Measurements from ENCODE around the gene RTL5. TPM values are rescaled to one million over a fixed set of nuclear protein-coding genes. Genes with fewer than 3 reads are reported as not detected.
A peak's percentile ranks its signal among the peaks of the same experiment; 100 is the strongest.

The RTL5 gene
- total and polyA plus RNA-seq, 2 experiments from 2014 or later = 0.31 to 0.94 TPM

DNA sequence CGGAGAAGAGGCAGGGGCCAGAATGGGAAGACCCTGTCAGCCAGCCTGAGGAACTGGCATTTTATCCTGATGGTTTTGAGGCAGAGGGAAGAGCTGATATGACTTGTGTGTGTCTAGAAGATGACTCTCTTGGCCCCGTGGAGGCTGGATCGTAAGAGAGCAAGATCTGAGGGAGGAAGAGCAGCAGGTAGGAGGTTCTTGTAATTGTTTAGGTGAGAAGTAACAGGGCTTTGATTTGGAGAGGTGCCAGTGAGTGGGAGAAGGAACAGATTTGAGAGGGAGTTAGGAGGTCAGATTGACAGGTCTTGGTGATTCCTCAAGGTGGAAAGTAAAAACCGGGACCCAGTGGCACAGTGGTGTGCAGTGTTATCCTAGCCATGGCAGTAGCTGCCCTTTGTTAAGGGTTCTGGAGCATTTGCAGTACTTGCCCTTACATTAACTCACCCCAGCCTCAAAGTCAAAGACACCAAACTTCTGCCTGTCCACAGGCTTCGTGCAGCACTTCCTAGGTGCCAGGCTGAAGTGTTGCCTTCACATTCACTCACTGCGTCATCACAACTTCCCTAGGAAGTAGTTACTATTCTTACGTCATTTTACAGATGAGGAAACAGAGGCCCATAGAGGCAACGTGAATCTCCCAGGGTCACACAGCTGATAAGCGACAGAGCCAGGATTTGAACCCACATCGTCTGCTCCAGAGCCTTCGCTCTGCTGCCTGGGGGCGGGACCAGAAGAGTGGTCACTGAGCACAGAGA is 23.7 kb downstream of the RTL5 start:
- Histone ChIP-seq H3K4me3 (no peak overlapping the region), H3K27me3 (ENCODE audit: insufficient read depth) (no peaks in the 10 kb centered on the region), H2AFZ (no peak overlapping the region), H3K4me1 (ENCODE audit: insufficient read depth) (no peaks in the 10 kb centered on the region), H3K9me2 (ENCODE audit: insufficient read depth) (no peaks in the 10 kb centered on the region), H3F3A (replicated peaks; ENCODE audit: low read depth) (no peaks in the 10 kb centered on the region), H3K27ac (ENCODE audit: low read depth) (no peak overlapping the region), H3K36me3 (ENCODE audit: insufficient read depth) (no peaks in the 10 kb centered on the region), H3K79me2 (replicated peaks; ENCODE audit: insufficient read depth) (no peaks in the 10 kb centered on the region), H3K4me2 (no peak overlapping the region), H4K20me1 (replicated peaks; ENCODE audit: insufficient read depth) (no peaks in the 10 kb centered on the region)
- TF ChIP-seq ZNF114 (CRISPR knock-in tag; IDR thresholded peaks at IDR 0.05) (no peak), ZNF331 (CRISPR knock-in tag; IDR thresholded peaks at IDR 0.05; ENCODE audit: low read depth) (no peak)
- Mint-ChIP-seq H3K36me3 (ENCODE audit: low read depth) (no peaks in the 10 kb centered on the region), H3K27me3 (ENCODE audit: insufficient read depth, low read depth, poor library complexity) (peaks cover 6% of the 10 kb centered on the region), H3K9me3 (no peaks in the 10 kb centered on the region), H3K4me1 (peaks cover 18% of the 10 kb centered on the region), H3K4me3 (no peak overlapping the region), H3K27ac (no peak overlapping the region)
- DNase-seq (ENCODE audit: low spot score) (no peak), ATAC-seq (no peak)

GRCh38 chrX:72107320-72107719 is 24.4 kb downstream of the RTL5 start:
- Mint-ChIP-seq H3K36me3 (ENCODE audit: low read depth) (no peaks in the 10 kb centered on the region), H3K4me1 (peaks cover 18% of the 10 kb centered on the region), H3K27ac (no peak overlapping the region), H3K27me3 (ENCODE audit: insufficient read depth, low read depth, poor library complexity) (peaks cover 6% of the 10 kb centered on the region), H3K9me3 (no peaks in the 10 kb centered on the region), H3K4me3 (no peak overlapping the region)
- H3K9me2 ChIP-seq (ENCODE audit: insufficient read depth) = no peaks in the 10 kb centered on the region
- H3F3A ChIP-seq (replicated peaks; ENCODE audit: low read depth) = no peaks in the 10 kb centered on the region
- no peaks in the 10 kb centered on the region for H3K36me3 ChIP-seq (ENCODE audit: insufficient read depth)
- H3K27me3 ChIP-seq (ENCODE audit: insufficient read depth) = no peaks in the 10 kb centered on the region
- no peaks in the 10 kb centered on the region for H4K20me1 ChIP-seq (replicated peaks; ENCODE audit: insufficient read depth)
- TF ChIP-seq POLR2AphosphoS5 (IDR thresholded peaks at IDR 0.05; ENCODE audit: low read depth) = no peak
- TF ChIP-seq, protein P1, sequence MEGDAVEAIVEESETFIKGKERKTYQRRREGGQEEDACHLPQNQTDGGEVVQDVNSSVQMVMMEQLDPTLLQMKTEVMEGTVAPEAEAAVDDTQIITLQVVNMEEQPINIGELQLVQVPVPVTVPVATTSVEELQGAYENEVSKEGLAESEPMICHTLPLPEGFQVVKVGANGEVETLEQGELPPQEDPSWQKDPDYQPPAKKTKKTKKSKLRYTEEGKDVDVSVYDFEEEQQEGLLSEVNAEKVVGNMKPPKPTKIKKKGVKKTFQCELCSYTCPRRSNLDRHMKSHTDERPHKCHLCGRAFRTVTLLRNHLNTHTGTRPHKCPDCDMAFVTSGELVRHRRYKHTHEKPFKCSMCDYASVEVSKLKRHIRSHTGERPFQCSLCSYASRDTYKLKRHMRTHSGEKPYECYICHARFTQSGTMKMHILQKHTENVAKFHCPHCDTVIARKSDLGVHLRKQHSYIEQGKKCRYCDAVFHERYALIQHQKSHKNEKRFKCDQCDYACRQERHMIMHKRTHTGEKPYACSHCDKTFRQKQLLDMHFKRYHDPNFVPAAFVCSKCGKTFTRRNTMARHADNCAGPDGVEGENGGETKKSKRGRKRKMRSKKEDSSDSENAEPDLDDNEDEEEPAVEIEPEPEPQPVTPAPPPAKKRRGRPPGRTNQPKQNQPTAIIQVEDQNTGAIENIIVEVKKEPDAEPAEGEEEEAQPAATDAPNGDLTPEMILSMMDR (conservative IDR thresholded peaks at IDR 0.05; ENCODE audit: low read depth in 2 of 2) = peak in 1 of 2 experiments; percentile 11; a peak in 1 of 4 replicates
- H2AFZ ChIP-seq = no peak overlapping the region
- H3K4me3 ChIP-seq = no peak overlapping the region
- ATAC-seq (peak; percentile 60), DNase-seq (ENCODE audit: low spot score) (peak; percentile 32)
- no peak overlapping the region for H3K4me2 ChIP-seq
- H3K79me2 ChIP-seq (replicated peaks; ENCODE audit: insufficient read depth) = no peaks in the 10 kb centered on the region
- H3K4me1 ChIP-seq (ENCODE audit: insufficient read depth) = no peaks in the 10 kb centered on the region
- no peak overlapping the region for H3K27ac ChIP-seq (ENCODE audit: low read depth)

- no peaks in the 10 kb centered on the region for H3K36me3 Mint-ChIP-seq (ENCODE audit: low read depth)
- ATAC-seq (no peak), DNase-seq (ENCODE audit: low spot score) (no peak)
- Histone ChIP-seq H3F3A (replicated peaks; ENCODE audit: low read depth) (no peaks in the 10 kb centered on the region), H3K79me2 (replicated peaks; ENCODE audit: insufficient read depth) (no peaks in the 10 kb centered on the region), H3K27me3 (ENCODE audit: insufficient read depth) (no peaks in the 10 kb centered on the region), H3K4me3 (no peak overlapping the region), H2AFZ (no peak overlapping the region), H3K36me3 (ENCODE audit: insufficient read depth) (no peaks in the 10 kb centered on the region), H3K9me2 (ENCODE audit: insufficient read depth) (no peaks in the 10 kb centered on the region), H3K4me1 (ENCODE audit: insufficient read depth) (no peaks in the 10 kb centered on the region), H3K27ac (ENCODE audit: low read depth) (no peak overlapping the region), H3K4me2 (no peak overlapping the region), H4K20me1 (replicated peaks; ENCODE audit: insufficient read depth) (no peaks in the 10 kb centered on the region)
- no peak overlapping the region for H3K27ac Mint-ChIP-seq
- no peak for TF ChIP-seq EZH2 (IDR thresholded peaks at IDR 0.05; ENCODE audit: low read depth, unreplicated experiment)
- TF ChIP-seq ZNF331 (CRISPR knock-in tag; IDR thresholded peaks at IDR 0.05; ENCODE audit: low read depth) = no peak
- TF ChIP-seq STAT1 (IDR thresholded peaks at IDR 0.05; ENCODE audit: unreplicated experiment) = no peak
- no peak overlapping the region for H3K4me3 Mint-ChIP-seq
- peaks cover 8% of the 10 kb centered on the region for H3K27me3 Mint-ChIP-seq (ENCODE audit: insufficient read depth, low read depth, poor library complexity)
- H3K4me1 Mint-ChIP-seq = peaks cover 28% of the 10 kb centered on the region
- no peaks in the 10 kb centered on the region for H3K9me3 Mint-ChIP-seq
These were observed 26.3 kb downstream of the RTL5 start for GRCh38 chrX:72105436-72105835.

All from GM23338 (cell line).